Erythroblast (primary cell): ENCODE data around the gene ANHX.
"Not testable (repeated sequence)": the region's sequence is repeated elsewhere in the genome, so short reads cannot be mapped to it uniquely, and the experiment has no call there.

Experiments
- GATA1 ChIP-seq: IDR thresholded peaks from 2 replicates; pipeline ENCODE4 v1.6.1; 2011; ENCODE audit warnings: low read depth, mild to moderate bottlenecking, control low read depth, low read length, moderate library complexity
- POLR2A ChIP-seq: IDR thresholded peaks from 2 replicates; pipeline ENCODE4 v1.6.1; 2011; ENCODE audit warnings: mild to moderate bottlenecking, low read length

GRCh38 chr12:133255833-133256232, 20.2 kb upstream of the ANHX start:
- not testable (repeated sequence) for TF ChIP-seq POLR2A, GATA1
